KMS-11 (cell line): ENCODE results near the gene TCF4.

Experiments
- H2AFZ ChIP-seq: fragments of 200-600 bp; sonication (generic); 2 replicates; pipeline ENCODE4 v1.6.1; 2016; ENCODE audit warnings: antibody characterized with exemption, mixed run types, low read depth
- H3K27ac ChIP-seq: fragments of 200-600 bp; sonication (generic); 2 replicates; pipeline ENCODE4 v1.6.1; 2016; ENCODE audit warnings: mild to moderate bottlenecking, mixed run types
- H3K27me3 ChIP-seq: fragments of 200-600 bp; sonication (generic); 2 replicates; pipeline ENCODE4 v1.6.1; 2017; ENCODE audit warnings: mild to moderate bottlenecking, low read depth, mixed run types, moderate library complexity; ENCODE audit not compliant: insufficient read depth
- H3K36me3 ChIP-seq: fragments of 200-600 bp; sonication (generic); 2 replicates; pipeline ENCODE4 v1.6.1; 2017; ENCODE audit warnings: mild to moderate bottlenecking, mixed run types; ENCODE audit not compliant: insufficient read depth
- H3K4me1 ChIP-seq: fragments of 200-600 bp; sonication (generic); 2 replicates; pipeline ENCODE4 v1.6.1; 2016; ENCODE audit warnings: mild to moderate bottlenecking, low read depth, mixed run types; ENCODE audit not compliant: poor library complexity, severe bottlenecking
- H3K4me2 ChIP-seq: fragments of 200-600 bp; sonication (generic); 2 replicates; pipeline ENCODE4 v1.7.0; 2016; ENCODE audit warnings: mild to moderate bottlenecking, mixed run types
- H3K4me3 ChIP-seq: fragments of 200-600 bp; sonication (generic); IDR thresholded peaks from 2 replicates; pipeline ENCODE4 v1.6.1; 2017; ENCODE audit warnings: low read depth, low read length, mixed read lengths; ENCODE audit not compliant: insufficient read depth
- H3K79me2 ChIP-seq: fragments of 200-600 bp; sonication (generic); 2 replicates; pipeline ENCODE4 v1.6.1; 2016; ENCODE audit warnings: low read depth, mixed run types; ENCODE audit not compliant: insufficient read depth
- H3K9ac ChIP-seq: fragments of 200-600 bp; sonication (generic); 2 replicates; pipeline ENCODE4 v1.6.1; 2016; ENCODE audit warnings: mild to moderate bottlenecking, mixed run types
- H4K20me1 ChIP-seq: fragments of 200-600 bp; sonication (generic); 2 replicates; pipeline ENCODE4 v1.6.1; 2016; ENCODE audit warnings: mild to moderate bottlenecking, mixed run types; ENCODE audit not compliant: insufficient read depth
- TF ChIP-seq, protein P1 (sequence below): fragments of 200-600 bp; sonication (generic); conservative IDR thresholded peaks from 2 replicates; pipeline ENCODE4 v1.6.1; 2017; ENCODE audit warnings: low read depth, mild to moderate bottlenecking, antibody characterized with exemption, low read length, moderate library complexity, mixed read lengths

TCF4 gene

DNA sequence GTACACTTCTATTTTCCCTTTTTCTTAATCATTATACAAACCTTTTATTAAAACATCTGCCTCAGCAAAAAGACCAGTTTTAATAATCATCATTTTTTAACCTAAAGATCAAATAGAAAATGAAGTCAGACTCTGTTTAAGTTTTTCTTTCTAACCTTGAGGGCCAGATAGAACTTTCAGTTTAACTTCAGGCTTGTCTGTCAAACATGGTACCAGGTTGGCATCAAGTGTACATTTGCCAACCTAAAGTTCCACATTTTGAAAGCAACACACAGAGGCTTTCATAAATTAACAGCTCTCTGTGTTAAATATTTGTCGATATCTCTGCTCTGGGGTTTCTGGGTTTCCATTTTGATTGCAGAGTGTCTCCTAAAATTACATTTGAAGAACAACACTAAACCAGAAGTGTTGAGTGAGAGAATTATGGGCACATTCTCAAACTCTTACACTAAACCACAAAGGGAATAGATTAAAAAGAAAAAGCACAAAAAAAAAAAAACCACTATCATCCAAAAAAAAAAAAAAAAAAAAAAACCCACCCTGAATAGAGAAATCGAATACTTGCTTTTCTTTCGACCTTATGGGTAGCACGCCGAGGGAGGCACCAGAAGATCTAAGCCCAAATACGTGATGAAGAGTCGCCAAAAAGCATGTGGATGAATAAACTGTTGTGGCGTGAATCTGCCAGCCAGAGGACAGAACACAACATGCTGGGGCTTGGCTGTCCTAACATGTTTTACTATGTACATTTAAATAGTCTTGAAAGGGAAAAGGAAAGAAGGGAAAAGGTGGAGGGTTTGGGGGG is 166.2 kb downstream of the TCF4 start:
- no peak overlapping the region for H3K9ac ChIP-seq
- H3K4me2 ChIP-seq = no peak overlapping the region
- no peak overlapping the region for H3K27ac ChIP-seq
- no peaks in the 10 kb centered on the region for H3K79me2 ChIP-seq
- H2AFZ ChIP-seq = no peak overlapping the region
- TF ChIP-seq, protein P1, sequence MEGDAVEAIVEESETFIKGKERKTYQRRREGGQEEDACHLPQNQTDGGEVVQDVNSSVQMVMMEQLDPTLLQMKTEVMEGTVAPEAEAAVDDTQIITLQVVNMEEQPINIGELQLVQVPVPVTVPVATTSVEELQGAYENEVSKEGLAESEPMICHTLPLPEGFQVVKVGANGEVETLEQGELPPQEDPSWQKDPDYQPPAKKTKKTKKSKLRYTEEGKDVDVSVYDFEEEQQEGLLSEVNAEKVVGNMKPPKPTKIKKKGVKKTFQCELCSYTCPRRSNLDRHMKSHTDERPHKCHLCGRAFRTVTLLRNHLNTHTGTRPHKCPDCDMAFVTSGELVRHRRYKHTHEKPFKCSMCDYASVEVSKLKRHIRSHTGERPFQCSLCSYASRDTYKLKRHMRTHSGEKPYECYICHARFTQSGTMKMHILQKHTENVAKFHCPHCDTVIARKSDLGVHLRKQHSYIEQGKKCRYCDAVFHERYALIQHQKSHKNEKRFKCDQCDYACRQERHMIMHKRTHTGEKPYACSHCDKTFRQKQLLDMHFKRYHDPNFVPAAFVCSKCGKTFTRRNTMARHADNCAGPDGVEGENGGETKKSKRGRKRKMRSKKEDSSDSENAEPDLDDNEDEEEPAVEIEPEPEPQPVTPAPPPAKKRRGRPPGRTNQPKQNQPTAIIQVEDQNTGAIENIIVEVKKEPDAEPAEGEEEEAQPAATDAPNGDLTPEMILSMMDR = no peak
- H3K4me3 ChIP-seq = no peak overlapping the region
- H3K36me3 ChIP-seq = no peaks in the 10 kb centered on the region
- no peaks in the 10 kb centered on the region for H3K4me1 ChIP-seq
- no peaks in the 10 kb centered on the region for H4K20me1 ChIP-seq
- no peaks in the 10 kb centered on the region for H3K27me3 ChIP-seq

DNA sequence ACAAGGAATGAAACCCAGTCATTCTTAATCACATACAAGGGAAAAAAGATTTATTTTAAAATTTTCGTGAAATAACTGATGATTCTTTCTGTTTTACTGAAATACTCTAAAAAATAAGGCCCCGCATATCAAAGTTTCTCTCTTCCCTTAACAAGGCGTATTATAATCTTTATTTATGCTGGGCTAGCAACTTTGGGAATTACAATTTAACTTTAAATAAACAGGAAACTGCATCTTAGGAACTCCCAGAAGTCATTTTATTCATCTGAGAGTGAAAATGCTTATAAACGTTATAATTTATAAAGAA is 166.7 kb downstream of the TCF4 start:
- no peaks in the 10 kb centered on the region for H3K4me1 ChIP-seq
- H3K36me3 ChIP-seq = no peaks in the 10 kb centered on the region
- H4K20me1 ChIP-seq = no peaks in the 10 kb centered on the region
- H3K4me2 ChIP-seq = no peak overlapping the region
- H2AFZ ChIP-seq = no peak overlapping the region
- no peak overlapping the region for H3K4me3 ChIP-seq
- H3K27ac ChIP-seq = no peak overlapping the region
- no peaks in the 10 kb centered on the region for H3K79me2 ChIP-seq
- H3K9ac ChIP-seq = no peak overlapping the region
- TF ChIP-seq, protein P1 = no peak
- H3K27me3 ChIP-seq = no peaks in the 10 kb centered on the region

DNA sequence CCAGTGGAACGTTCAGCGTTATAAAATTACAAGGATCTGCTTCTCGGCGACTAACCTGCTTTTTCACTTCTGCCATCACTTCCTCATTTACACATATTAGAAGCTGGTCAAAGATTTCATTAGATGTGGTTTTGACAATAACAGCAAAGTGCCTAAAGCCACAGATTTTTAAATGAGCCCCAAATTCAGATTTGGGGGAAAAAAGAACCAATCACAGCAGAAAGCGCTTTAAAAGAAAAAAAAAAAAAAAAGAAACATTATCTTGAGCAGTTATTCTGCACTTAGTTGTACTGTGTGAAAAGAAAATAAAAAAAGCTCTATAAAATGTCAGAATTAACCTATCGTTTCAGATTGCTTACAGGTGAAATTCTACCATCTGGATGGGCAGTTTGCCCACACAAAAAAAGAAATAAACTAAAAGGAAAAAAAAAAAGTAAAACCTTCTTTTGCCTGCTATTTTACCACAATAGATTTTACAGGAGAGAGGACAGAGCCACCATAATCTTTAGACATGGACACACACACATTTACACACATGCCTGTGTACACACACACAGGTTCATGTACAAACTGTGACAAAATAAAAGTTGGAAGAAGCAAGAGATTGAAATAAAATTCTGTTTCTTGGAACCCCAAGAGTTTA is 167.2 kb downstream of the TCF4 start:
- Histone ChIP-seq H3K9ac (no peak overlapping the region), H3K27ac (no peak overlapping the region), H4K20me1 (no peaks in the 10 kb centered on the region), H3K4me2 (no peak overlapping the region), H3K27me3 (no peaks in the 10 kb centered on the region), H2AFZ (no peak overlapping the region), H3K4me1 (peaks cover 2% of the 10 kb centered on the region), H3K4me3 (no peak overlapping the region), H3K36me3 (no peaks in the 10 kb centered on the region), H3K79me2 (no peaks in the 10 kb centered on the region)
- TF ChIP-seq, protein P1 = no peak

DNA sequence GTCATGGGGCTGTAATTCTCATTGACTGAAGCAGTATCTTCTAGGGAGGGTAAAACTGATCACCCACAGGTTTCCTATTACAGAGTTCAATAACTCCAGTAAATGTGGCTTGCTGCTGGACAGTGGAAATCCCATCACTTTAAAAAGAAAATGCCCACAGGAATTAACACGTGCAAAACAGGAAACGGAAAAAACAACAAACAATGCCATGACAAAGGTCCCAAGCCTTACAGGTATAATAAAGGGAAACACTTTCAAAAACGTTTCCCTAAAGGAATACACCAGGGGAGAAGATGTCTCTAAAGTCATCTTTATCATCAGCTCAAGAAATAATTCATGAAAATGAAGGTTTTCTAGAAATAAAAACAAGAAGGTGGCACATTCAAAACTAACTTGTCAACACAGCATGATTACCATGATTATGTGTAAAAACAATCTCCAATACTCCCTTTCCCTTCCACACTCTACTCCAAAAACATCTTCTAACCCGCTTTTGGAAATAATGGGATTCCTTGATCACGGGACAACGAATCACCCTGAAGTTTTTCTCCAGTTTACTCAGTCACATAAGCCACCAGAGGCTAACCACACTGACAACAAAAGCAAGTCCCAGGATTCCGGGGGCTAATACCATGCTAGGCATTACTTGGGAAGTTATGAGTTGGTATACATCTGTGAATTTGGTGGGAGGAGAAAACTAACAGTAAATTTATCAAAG is 167.9 kb downstream of the TCF4 start:
- H3K79me2 ChIP-seq = no peaks in the 10 kb centered on the region; the same call in 1 of the 2 replicates

More for the DNA sequence above, 167.9 kb downstream of the TCF4 start:
- Histone ChIP-seq H3K4me2 (no peak overlapping the region), H3K36me3 (no peaks in the 10 kb centered on the region), H3K4me1 (peaks cover 9% of the 10 kb centered on the region), H3K27ac (no peak overlapping the region), H4K20me1 (no peaks in the 10 kb centered on the region), H3K9ac (no peak overlapping the region), H2AFZ (no peak overlapping the region), H3K4me3 (no peak overlapping the region), H3K27me3 (no peaks in the 10 kb centered on the region)
- TF ChIP-seq, protein P1 = no peak
